Measurements from ENCODE around the gene GAPDHS. TPM values are rescaled to one million over a fixed set of nuclear protein-coding genes. Genes with fewer than 3 reads are reported as not detected.

Gene GAPDHS
- polyA plus RNA-seq, 1 of the 3 experiments (the other 2 are of a cell fraction) = not detected

GRCh38 chr19:35539314-35539713, 6.1 kb downstream of the GAPDHS start:
- Histone ChIP-seq H2AFZ (ENCODE audit: low read depth) (no peak overlapping the region), H3K4me2 (no peak overlapping the region), H3K9me2 (no peaks in the 10 kb centered on the region), H3K4me1 (ENCODE audit: control insufficient read depth in 1 of 2, insufficient read depth in 2 of 2, low read depth in 1 of 2, low read length in 1 of 2) (peaks cover 0 to 8% of the 10 kb centered on the region in 2 experiments; a peak in 2 of 4 replicates), H3K27me3 (ENCODE audit: insufficient read depth) (peaks cover 15% of the 10 kb centered on the region), H4K20me1 (ENCODE audit: insufficient read depth) (no peaks in the 10 kb centered on the region), H3K27ac (ENCODE audit: low read depth in 2 of 2, low read length in 1 of 2) (no peak overlapping the region), H3K9ac (no peak overlapping the region), H3K36me3 (replicated peaks in 1 of 2; ENCODE audit: control insufficient read depth in 1 of 2, insufficient read depth in 2 of 2, low read length in 1 of 2) (peaks cover 0 to 7% of the 10 kb centered on the region in 2 experiments), H3K79me2 (ENCODE audit: insufficient read depth) (peaks cover 5% of the 10 kb centered on the region; the same call in 1 of the 2 replicates), H3F3A (replicated peaks; ENCODE audit: insufficient read depth) (no peaks in the 10 kb centered on the region), H3K9me3 (no peaks in the 10 kb centered on the region), H3K4me3 (ENCODE audit: low read depth in 2 of 2, low read length in 1 of 2) (no peak overlapping the region)
- DNase-seq = no peak
- CTCF ChIA-PET = no interaction called here
- 85% methylated on average over 6 of the region's 6 CpGs for WGBS (ENCODE audit: low lambda C conversion rate)
- POLR2A ChIA-PET = no interaction called here
- TF ChIP-seq FOSL2 (IDR thresholded peaks at IDR 0.05; ENCODE audit: borderline replicate concordance, low read depth) (no peak), CTCF (IDR thresholded peaks at IDR 0.05) (no peak), MAX (IDR thresholded peaks at IDR 0.05; ENCODE audit: low read depth) (no peak), RXRA (IDR thresholded peaks at IDR 0.05; ENCODE audit: borderline replicate concordance, low read depth) (no peak), IRF3 (IDR thresholded peaks at IDR 0.05; ENCODE audit: low read depth, low read length) (no peak), REST (IDR thresholded peaks at IDR 0.05; ENCODE audit: low read depth, low read length) (no peak), RAD21 (IDR thresholded peaks at IDR 0.05; ENCODE audit: low read length) (no peak), RCOR1 (IDR thresholded peaks at IDR 0.05; ENCODE audit: low read length) (no peak), CHD2 (IDR thresholded peaks at IDR 0.05; ENCODE audit: low read length, partially characterized antibody) (no peak)

- Histone ChIP-seq H3K9me3 (no peaks in the 10 kb centered on the region), H3K4me3 (ENCODE audit: low read depth in 2 of 2, low read length in 1 of 2) (no peak overlapping the region), H3K4me1 (ENCODE audit: control insufficient read depth in 1 of 2, insufficient read depth in 2 of 2, low read depth in 1 of 2, low read length in 1 of 2) (peaks cover 0 to 12% of the 10 kb centered on the region in 2 experiments; a peak in 2 of 4 replicates), H2AFZ (ENCODE audit: low read depth) (no peak overlapping the region), H4K20me1 (ENCODE audit: insufficient read depth) (no peaks in the 10 kb centered on the region), H3K27me3 (ENCODE audit: insufficient read depth) (peaks cover 10% of the 10 kb centered on the region; the same call in 1 of the 2 replicates), H3K27ac (ENCODE audit: low read depth in 2 of 2, low read length in 1 of 2) (no peak overlapping the region), H3K4me2 (no peak overlapping the region), H3F3A (replicated peaks; ENCODE audit: insufficient read depth) (no peaks in the 10 kb centered on the region), H3K79me2 (ENCODE audit: insufficient read depth) (peaks cover 10% of the 10 kb centered on the region; the same call in 1 of the 2 replicates), H3K36me3 (replicated peaks in 1 of 2; ENCODE audit: control insufficient read depth in 1 of 2, insufficient read depth in 2 of 2, low read length in 1 of 2) (peaks cover 0 to 7% of the 10 kb centered on the region in 2 experiments), H3K9ac (no peak overlapping the region), H3K9me2 (no peaks in the 10 kb centered on the region)
- no peak for DNase-seq
- WGBS (ENCODE audit: low lambda C conversion rate) = 89% methylated on average over 12 of the region's 12 CpGs
- CTCF ChIA-PET = interaction anchor here (0.6 kb wide), 1 partner anchor 45 kb away, joined by 3 read pairs; no protein-coding TSS in a partner anchor
- POLR2A ChIA-PET = no interaction called here
- TF ChIP-seq TEAD4 (IDR thresholded peaks at IDR 0.05; ENCODE audit: borderline replicate concordance, insufficient read depth) = no peak
- no peak for TF ChIP-seq JUND (IDR thresholded peaks at IDR 0.05)
- no peak for TF ChIP-seq POLR2AphosphoS5 (IDR thresholded peaks at IDR 0.05; ENCODE audit: low read depth, low read length)
- no peak for TF ChIP-seq PBX3 (IDR thresholded peaks at IDR 0.05)
- TF ChIP-seq TAF1 (IDR thresholded peaks at IDR 0.05; ENCODE audit: borderline replicate concordance, low read depth, low read length) = no peak
- no peak for TF ChIP-seq CHD2 (IDR thresholded peaks at IDR 0.05; ENCODE audit: low read length, partially characterized antibody)
- TF ChIP-seq TCF12 (IDR thresholded peaks at IDR 0.05) = no peak
- no peak for TF ChIP-seq NRF1 (IDR thresholded peaks at IDR 0.05; ENCODE audit: low read depth, low read length)
- TF ChIP-seq SMC3 (IDR thresholded peaks at IDR 0.05; ENCODE audit: low read depth, low read length) = no peak
- no peak for TF ChIP-seq IRF3 (IDR thresholded peaks at IDR 0.05; ENCODE audit: low read depth, low read length)
- no peak for TF ChIP-seq GABPA (IDR thresholded peaks at IDR 0.05; ENCODE audit: low read depth)
- TF ChIP-seq EZH2phosphoT487 (IDR thresholded peaks at IDR 0.05; ENCODE audit: borderline replicate concordance, low read depth) = no peak
These were observed 6.6 kb downstream of the GAPDHS start for GRCh38 chr19:35539850-35540249.
